ENCODE results near the gene JAZF1.
"Not testable (repeated sequence)": the region's sequence is repeated elsewhere in the genome, so short reads cannot be mapped to it uniquely, and the experiment has no call there.

Gene JAZF1

DNA sequence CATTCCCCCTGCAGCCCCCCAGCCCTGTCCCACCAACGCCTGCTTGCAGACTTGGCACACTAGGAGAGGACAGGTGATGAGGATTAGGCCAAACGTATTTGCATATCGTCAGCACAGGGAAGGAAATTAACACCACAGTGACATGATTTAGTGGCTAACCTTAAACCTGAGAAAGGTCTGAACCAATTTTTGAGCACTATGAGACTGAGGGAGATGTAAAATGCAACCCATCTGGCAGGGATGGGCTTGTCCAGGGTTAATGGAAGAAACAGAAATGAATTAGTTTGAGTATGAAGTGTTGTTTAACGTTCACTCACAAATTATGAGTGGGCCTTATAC is 257.0 kb downstream of the JAZF1 start:
- no peak overlapping the region for H3K4me3 ChIP-seq (ENCODE audit: low read depth, low read length)
- TF ChIP-seq, protein P1, sequence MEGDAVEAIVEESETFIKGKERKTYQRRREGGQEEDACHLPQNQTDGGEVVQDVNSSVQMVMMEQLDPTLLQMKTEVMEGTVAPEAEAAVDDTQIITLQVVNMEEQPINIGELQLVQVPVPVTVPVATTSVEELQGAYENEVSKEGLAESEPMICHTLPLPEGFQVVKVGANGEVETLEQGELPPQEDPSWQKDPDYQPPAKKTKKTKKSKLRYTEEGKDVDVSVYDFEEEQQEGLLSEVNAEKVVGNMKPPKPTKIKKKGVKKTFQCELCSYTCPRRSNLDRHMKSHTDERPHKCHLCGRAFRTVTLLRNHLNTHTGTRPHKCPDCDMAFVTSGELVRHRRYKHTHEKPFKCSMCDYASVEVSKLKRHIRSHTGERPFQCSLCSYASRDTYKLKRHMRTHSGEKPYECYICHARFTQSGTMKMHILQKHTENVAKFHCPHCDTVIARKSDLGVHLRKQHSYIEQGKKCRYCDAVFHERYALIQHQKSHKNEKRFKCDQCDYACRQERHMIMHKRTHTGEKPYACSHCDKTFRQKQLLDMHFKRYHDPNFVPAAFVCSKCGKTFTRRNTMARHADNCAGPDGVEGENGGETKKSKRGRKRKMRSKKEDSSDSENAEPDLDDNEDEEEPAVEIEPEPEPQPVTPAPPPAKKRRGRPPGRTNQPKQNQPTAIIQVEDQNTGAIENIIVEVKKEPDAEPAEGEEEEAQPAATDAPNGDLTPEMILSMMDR (IDR thresholded peaks at IDR 0.05; ENCODE audit: borderline replicate concordance, insufficient read depth, low read depth, low read length) = no peak

DNA sequence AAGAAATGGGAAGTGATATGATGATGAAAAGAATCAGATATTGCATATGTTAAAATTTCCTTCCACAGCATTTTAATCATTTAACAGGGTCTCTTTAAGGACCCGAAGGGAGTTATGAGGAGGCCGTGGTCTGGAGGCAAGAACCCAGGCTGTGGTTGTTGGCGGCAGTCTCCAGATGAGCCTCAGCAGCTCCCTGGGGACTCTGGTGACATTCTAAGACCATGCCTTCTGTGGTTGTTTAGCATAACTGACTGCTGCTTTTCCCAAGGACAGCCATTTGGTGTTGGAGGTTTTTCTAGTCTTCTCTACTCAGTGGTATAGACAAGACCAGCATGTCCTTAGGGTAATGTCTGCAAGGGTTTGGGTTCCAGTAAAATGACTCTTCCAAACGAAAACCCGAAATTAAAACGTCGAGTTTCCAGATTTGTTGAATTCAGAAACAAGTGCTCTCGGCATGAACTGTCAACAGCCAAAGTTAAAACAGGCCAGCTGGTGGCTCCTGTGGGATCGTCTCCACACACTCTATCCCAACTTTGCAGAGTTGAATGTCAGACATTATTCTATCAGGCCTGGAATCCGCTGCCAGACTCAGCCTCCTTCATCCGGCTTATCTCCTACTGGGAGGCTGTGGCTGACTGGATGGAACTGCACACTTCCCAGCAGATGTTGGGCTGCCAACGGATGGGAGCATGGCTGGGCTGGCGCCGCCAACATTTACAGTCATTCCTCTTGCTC is 257.5 kb downstream of the JAZF1 start:
- TF ChIP-seq, protein P1 (IDR thresholded peaks at IDR 0.05; ENCODE audit: borderline replicate concordance, insufficient read depth, low read depth, low read length) = no peak
- H3K4me3 ChIP-seq (ENCODE audit: low read depth, low read length) = no peak overlapping the region

DNA sequence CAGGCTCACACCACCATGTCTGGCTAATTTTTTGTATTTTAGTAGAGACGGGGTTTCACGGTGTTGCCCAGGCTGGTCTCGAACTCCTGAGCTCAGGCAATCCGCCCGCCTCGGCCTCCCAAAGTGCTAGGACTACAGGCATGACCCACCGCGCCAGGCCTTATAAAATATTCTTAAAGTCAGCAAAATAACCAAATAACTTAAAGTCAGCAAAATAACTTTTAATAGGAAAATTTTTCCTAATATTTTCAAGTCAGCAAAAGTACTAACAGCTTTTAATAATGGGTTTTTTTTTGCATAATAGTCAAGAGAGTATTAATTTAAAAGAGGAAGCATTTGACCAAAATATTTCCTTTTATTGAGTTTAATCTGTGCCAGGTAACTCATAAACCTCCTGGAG is 258.2 kb downstream of the JAZF1 start:
- not testable (repeated sequence) for H3K4me3 ChIP-seq (ENCODE audit: low read depth, low read length)

DNA sequence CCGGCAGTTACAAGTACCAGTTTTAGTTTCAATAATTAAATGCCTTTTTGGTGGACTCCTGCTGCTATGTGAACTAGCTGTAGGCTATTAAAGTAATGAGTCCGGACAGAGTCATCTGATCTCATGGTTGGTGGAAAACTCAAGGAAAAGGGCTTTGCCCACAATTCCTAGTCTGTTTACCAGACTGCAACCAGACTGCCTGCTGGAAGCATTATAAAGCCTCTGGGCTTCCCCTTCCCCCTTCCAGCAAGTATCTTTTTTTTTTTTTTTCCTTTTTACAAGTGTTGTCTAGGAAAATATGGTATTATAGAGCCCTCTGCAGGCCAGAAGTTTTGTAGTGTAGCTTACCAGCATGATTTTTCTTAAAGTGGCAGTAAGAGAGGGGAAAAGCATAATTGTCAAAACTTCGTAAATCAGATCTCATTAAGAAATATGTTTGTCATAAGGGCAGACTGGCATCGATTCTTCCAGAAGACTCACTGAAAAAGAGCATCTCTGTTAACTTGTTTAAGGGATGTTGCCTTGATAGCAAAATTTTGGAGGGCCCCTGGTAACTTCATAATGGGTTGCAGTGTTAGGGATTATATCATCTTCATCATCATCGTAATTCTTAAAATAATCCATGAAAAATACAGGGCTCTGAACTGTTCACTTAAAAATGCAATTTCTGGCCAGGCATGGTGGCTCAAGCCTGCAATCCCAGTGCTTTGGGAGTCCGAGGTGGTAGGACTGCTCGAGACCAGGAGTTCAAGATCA is 259.3 kb downstream of the JAZF1 start:
- no peak overlapping the region for H3K4me3 ChIP-seq (ENCODE audit: low read depth, low read length)
- TF ChIP-seq, protein P1 (IDR thresholded peaks at IDR 0.05; ENCODE audit: borderline replicate concordance, insufficient read depth, low read depth, low read length) = 0 out of 2 replicates have a peak, but pooled peaks have one; percentile 21

DNA sequence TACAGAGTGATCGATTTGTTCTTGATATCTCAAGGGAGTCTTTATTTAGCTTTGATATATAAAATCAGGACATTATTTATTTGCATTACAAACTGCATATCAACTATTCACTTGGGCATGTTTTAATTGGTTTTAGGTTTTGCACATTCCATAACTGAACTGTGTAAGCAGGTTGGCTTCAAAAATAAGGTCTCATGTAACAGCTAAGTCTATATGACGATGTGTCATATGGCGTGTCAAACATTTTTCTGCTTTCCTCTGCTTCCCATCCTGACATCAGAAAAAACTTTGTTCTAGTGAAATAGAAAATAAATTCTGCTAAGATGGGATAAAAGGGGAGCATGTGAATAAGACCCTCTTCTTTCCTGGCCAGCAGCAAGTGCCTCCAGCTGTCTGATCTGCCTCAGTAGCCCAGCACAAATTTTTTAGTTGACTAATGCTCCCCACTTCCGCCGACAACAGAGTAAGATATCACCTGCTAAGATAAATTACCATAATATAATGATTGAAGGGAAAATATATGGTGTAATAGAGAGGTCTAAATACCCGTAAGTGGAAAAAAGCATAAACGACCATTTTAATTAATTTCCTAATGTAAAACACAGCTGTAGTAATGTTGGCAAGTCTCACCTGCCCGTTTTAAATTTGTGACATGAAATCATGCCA is 260.2 kb downstream of the JAZF1 start:
- TF ChIP-seq, protein P1 (IDR thresholded peaks at IDR 0.05; ENCODE audit: borderline replicate concordance, insufficient read depth, low read depth, low read length) = no peak
- no peak overlapping the region for H3K4me3 ChIP-seq (ENCODE audit: low read depth, low read length)

DNA sequence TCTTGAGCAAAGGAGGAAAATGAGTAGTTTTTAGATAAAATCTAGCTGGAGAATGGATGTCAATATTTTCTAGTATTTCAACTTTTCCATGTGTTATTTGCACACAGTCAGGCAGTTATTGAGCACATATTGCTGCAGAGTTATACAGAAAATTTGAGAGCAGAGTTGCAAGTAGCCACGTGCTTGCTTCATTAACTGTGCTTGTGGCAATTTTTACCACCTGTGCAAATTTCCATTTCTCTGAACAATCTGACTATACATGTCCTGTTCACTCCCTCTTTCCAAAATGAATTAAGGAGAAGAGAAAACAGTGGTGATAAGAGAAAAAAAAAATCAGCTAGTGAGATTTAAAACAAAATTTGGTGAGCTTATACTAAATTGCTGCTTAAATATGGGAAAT is 262.1 kb downstream of the JAZF1 start:
- TF ChIP-seq, protein P1 (IDR thresholded peaks at IDR 0.05; ENCODE audit: borderline replicate concordance, insufficient read depth, low read depth, low read length) = no peak
- H3K4me3 ChIP-seq (ENCODE audit: low read depth, low read length) = no peak overlapping the region

DNA sequence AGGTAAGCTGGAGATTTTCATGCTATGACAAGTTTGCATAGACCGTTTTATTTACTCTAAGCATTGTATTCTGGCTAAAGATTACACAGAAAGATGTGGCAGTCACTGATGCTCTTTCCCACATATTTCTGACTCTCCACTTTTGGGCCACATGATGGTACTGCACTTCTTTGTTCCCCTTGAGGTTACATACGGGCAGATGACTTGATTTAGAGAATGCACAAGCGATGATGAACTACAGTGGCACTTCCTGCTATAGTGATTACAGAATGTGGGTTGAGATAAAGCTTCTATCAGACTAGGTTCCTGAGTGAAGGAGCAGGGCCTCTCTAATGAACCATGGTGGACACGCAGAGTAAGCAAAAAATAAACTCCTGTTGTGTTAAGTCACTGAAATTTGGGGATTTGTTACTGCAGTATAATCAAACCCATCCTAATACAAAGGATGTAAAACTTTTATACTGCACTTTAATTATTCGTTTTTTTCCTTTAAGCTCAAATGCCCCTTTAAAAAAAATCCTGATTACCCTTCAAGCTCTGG is 262.8 kb downstream of the JAZF1 start:
- TF ChIP-seq, protein P1 (IDR thresholded peaks at IDR 0.05; ENCODE audit: borderline replicate concordance, insufficient read depth, low read depth, low read length) = no peak
- H3K4me3 ChIP-seq (ENCODE audit: low read depth, low read length) = no peak overlapping the region
